NCI-H2107 (cell line): ENCODE data around the gene NANOG.
"Not testable (repeated sequence)": the region's sequence is repeated elsewhere in the genome, so short reads cannot be mapped to it uniquely, and the experiment has no call there.

Experiments used
- DNase-seq: peaks from one replicate; lab custom pipeline; 2025; lab: John Stamatoyannopoulos, UW

The NANOG gene

GRCh38 chr12:7788884-7789528, at the start of gene NANOG:
TSS of gene NANOG (plus strand) at chr12:7789402. CDS start at chr12:7789615, 213 bp downstream.
- DNase-seq, result not testable (repeated sequence)

GRCh38 chr12:7747246-7747645, 42.0 kb upstream of the NANOG start, which contains the start of gene CLEC4C:
TSS of gene CLEC4C (minus strand) at chr12:7747375. CDS start at chr12:7747348, 27 bp downstream.
- no peak for DNase-seq

- no peak for DNase-seq
Observed at GRCh38 chr12:7748852-7749251, 40.4 kb upstream of the NANOG start.

GRCh38 chr12:7749442-7749841, 39.8 kb upstream of the NANOG start:
- no peak for DNase-seq

GRCh38 chr12:7750350-7750749, 38.9 kb upstream of the NANOG start:
- no peak for DNase-seq

GRCh38 chr12:7751394-7751793, 37.8 kb upstream of the NANOG start:
- no peak for DNase-seq

GRCh38 chr12:7751941-7752922, 37.0 kb upstream of the NANOG start:
- DNase-seq, result not testable (repeated sequence)

- not testable (repeated sequence) for DNase-seq
Observed at GRCh38 chr12:7755668-7756067, 33.5 kb upstream of the NANOG start.

GRCh38 chr12:7756993-7757392, 32.2 kb upstream of the NANOG start:
- no peak for DNase-seq

GRCh38 chr12:7758766-7759140, 30.4 kb upstream of the NANOG start:
- no peak for DNase-seq

GRCh38 chr12:7769999-7770398, 19.2 kb upstream of the NANOG start:
- DNase-seq, result no peak

- no peak for DNase-seq
Observed at GRCh38 chr12:7781274-7781673, 7.9 kb upstream of the NANOG start.

GRCh38 chr12:7782055-7782454, 7.1 kb upstream of the NANOG start:
- no peak for DNase-seq

GRCh38 chr12:7783433-7783832, 5.8 kb upstream of the NANOG start:
- not testable (repeated sequence) for DNase-seq

GRCh38 chr12:7784701-7785100, 4.5 kb upstream of the NANOG start:
- no peak for DNase-seq

- DNase-seq, result no peak
Observed at GRCh38 chr12:7787574-7788293, 1.5 kb upstream of the NANOG start.

GRCh38 chr12:7788294-7788660, 925 bp upstream of the NANOG start:
- DNase-seq, result no peak

GRCh38 chr12:7793211-7793610, 4.0 kb downstream of the NANOG start:
- no peak for DNase-seq

GRCh38 chr12:7797269-7797668, 8.1 kb downstream of the NANOG start:
- DNase-seq, result not testable (repeated sequence)

GRCh38 chr12:7797698-7798398, 8.6 kb downstream of the NANOG start:
- DNase-seq, result no peak

- not testable (repeated sequence) for DNase-seq
Observed at GRCh38 chr12:7798750-7799308, 9.6 kb downstream of the NANOG start.
